Fibroblast of skin of right biceps (primary cell): ENCODE results near the gene GPR153.

Experiments
- DNase-seq: peaks from one replicate; pipeline ENCODE4 v3.0.0-alpha.2; 2013

GPR153 gene

GRCh38 chr1:6268415-6268814, 7.5 kb upstream of the GPR153 start:
- DNase-seq, result no peak

- DNase-seq, result peak; percentile 53
Measured at GRCh38 chr1:6267686-6268322, 6.9 kb upstream of the GPR153 start.

GRCh38 chr1:6266641-6267040, 5.7 kb upstream of the GPR153 start:
- DNase-seq, result no peak

- DNase-seq, result no peak
Measured at GRCh38 chr1:6265151-6265550, 4.3 kb upstream of the GPR153 start.

DNA sequence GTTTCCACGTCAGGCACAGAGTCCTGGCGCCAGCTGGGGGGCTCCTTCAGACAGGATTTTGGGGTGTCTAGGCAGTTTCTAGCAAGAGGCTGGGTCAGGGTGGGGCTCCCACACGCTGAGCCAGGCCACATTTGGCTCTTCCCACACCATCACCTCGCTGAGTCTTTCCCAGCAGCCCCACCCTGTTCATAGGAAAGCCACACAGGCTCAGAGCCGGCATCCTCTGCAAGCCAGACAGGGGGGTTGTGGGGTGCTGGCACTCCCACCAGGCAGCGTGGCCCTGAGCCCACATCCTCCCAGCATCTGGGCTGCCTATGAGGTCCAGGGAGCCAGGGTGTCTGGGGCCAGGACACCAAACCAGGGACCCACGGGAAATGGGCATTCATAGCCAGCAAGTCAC, 2.8 kb upstream of the GPR153 start:
- no peak for DNase-seq

DNA sequence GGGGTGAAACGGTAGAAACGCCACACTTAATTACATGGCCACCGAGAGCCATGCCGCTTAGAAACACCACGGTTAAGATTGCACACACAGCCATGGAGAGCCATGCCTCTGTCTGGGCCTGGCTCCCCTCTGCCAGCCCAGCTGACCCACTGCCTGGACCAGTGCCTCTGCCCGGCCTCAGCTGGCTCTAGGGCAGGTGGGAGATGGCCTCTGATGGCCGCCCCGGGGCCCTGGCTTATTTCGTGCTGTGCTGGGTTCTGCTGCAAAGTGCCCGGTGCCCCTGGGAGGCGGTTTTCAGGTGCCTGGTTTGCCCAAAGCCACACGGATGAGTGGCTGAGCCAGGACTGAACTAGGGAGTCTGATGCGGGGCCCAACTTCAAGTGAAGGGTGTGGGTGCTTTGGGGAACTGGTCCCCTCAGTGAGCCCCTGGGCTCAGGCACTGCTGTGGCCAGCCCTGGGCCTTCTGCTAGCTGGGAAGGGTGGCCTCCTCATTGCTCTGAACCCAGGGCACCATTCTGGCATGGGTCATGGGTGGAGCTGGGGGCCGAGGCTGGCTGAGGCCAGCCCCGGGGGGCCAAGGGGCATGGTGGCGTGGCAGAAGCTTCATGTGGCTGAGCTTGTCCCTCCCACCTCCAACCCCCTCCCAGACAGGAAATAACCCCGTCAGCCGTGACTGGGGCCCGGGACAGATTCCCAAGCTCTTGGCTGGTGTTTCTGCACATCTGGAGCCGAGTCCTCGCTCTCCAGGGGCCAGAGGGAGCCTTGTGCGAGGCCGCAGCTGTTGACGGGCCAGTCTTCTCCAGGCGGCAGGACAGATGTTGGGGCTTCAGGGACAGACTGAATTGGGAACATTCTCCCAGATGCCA, 1.9 kb upstream of the GPR153 start:
- no peak for DNase-seq

GRCh38 chr1:6261615-6261995, 707 bp upstream of the GPR153 start:
- DNase-seq, result no peak

GRCh38 chr1:6260433-6260934, 414 bp downstream of the GPR153 start:
- DNase-seq, result no peak

DNA sequence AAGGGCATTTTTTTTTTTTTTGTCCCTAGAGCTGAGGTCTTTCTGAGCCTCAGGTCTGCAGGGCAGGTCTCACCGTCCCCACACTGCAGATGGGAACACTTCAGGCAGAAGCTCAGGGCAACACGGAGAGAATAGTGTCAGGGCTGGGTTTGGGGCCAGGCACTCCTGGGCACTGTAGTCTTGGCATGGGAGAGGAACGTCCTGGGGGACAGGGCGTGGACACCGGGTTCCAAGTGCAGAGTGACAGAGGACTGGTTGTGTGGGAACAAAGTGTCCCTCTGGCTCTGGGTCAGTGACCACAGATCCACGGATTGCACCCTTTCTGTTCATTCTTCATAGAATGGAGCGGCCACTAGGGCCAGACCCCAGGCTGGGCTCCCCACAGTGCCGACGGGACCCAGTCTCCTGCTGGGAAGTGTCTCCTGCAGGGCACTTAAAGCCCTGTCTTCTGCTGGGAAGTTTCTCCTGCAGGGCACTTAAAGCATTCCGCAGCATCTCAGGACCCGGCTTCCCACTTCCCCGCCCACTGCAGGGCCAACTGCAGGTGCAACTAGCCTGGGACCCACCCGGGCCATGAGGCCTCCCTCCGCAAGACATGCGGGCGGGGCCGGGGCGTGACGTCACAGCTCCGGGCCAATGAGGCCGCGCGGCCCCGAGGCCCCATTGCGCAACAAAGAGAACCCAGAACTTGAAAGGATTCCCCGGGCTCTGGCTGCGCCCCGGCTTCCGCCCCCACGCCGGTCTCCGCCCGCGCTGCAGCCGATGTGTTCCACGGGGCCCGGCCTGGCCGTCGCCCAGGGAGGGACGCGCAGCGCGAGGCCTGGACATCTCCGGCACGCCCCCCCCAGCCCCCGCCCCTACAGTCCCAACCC, 1.2 kb downstream of the GPR153 start:
- DNase-seq, result peak; percentile 72

- DNase-seq, result no peak
Measured at GRCh38 chr1:6258675-6259074, 2.2 kb downstream of the GPR153 start.

DNA sequence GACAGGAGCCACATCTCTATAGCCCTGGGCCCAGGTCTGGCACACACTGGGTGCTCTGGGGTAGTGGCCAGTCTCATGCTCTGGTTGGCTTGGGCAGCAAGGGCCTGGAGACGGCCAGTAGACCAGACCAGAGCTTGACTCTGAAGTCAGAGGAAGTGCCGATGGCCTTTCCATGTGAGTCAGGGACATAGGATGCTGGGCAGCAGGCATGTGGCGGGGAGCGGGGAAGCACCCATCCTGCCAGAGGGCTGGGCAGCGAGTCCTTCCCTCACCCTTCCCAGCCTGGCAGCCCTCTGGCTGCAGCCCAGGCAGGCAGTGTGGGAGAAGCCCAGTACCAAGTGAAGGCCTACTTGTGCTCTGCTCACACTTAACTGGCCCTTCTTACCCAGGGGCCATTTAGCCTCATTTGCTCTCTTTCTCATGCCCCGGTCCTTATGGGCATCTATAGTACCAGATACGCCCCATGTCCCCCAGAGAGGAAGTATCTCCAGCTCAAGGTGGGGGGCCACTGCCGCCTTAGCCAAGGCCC, 3.3 kb downstream of the GPR153 start:
- DNase-seq, result no peak

DNA sequence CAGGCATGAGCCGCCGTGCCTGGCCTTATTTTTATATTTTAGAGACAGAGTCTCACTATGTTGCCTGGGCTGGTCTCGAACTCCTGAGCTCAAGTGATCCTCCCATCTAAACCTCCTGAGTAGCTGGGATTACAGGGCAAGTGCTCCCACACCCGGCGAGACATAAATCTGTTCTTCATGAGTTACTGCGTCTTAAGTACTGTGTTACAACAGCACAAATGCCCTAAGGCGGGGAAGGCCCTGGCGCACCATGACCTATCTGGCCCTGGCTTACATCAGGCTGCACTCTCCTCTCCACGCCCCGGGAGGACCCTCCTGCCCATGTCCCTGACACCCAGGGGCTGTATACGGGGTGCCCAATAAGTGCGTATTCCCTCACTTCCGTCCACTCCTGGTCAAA, 4.3 kb downstream of the GPR153 start:
- DNase-seq, result no peak

DNA sequence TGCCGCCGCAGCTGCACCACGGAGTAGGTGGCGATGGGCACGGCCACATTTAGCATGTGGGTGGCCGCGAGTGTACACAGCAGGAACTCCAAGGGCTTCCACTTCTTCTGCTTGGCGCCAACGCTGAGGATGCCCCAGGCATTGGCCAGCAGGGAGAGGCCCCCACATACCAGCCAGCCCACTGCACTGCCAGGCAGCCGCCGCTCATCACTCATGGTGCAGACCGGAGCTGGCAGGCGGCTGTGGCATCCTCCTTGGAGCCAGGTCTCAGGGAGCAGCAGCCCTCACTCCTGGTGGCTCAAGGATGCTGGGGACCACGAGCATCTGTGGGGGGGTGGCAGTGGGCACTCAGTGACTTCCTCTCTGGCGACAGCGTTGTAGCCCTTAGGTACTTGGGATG, 6.2 kb downstream of the GPR153 start:
- DNase-seq, result no peak

DNA sequence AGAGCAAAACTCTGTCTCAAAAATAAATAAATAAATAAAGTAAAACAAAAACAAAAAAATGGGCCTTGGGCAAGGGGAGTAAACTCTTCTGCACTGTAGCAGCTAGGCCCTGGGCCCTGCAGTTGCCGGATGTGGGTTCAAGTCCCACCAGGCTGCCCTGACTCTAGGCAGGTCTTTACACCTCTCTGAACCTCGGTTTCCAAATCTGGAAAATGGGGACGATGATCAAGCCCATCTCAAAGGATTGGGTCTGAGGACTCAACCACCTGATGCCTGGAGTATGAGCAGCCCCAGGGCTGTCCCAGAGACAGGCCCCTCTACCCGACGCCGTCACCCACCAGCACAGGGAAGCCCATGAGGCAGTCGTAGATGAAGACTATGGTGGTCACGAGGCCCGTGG, 7.5 kb downstream of the GPR153 start:
- no peak for DNase-seq

DNA sequence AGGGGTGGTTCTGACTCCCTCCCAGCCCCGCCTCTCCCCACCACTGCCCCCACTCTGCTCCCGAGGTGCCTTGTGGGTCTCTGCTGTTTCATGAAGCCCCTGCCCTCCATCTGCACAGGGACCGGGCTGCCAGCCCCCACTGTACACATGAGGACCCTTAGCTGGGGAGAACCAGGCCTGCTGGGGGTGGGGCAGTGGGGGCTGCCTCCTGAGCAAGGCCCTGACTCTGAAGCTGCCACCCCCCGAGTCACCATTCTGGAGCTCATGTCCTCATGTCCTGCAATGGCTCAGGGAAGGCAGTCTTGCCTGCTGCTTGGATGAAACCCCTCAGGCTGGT, 8.6 kb downstream of the GPR153 start:
- no peak for DNase-seq

DNA sequence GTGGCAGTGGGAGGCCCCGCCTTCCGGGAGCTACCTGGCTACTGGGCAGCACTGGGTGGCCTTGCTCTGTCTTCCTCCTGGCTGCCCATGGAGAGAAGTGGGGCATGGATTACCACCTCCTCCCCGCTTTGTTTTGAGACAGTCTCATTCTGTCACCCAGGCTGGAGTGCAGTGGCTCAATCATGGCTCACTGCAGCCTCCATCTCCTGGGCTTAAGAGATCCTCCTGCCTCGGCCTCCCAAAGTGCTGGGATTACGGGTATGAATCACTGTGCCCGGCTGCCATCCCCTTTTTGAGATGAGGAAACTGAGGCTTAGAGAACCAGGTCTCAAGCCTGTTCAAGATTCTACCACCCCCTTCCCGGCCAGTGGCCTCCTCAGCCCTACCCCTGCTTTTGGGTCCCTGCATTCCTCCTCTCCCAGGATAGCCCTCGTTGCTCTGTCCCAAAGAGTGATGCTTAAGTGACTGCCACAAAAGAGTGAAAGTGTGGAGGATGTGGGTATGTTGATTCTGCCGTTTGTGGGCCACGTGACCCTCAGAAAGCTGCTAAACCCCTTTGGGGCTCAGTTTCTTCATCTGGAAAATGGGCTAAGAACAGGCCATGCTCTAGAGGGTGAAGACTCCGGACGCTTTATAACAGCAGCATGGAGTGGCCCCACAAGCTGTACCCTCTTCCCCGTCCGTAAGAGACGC, 9.1 kb downstream of the GPR153 start:
- DNase-seq, result no peak

- no peak for DNase-seq
Measured at GRCh38 chr1:6251233-6251632, 9.7 kb downstream of the GPR153 start.

DNA sequence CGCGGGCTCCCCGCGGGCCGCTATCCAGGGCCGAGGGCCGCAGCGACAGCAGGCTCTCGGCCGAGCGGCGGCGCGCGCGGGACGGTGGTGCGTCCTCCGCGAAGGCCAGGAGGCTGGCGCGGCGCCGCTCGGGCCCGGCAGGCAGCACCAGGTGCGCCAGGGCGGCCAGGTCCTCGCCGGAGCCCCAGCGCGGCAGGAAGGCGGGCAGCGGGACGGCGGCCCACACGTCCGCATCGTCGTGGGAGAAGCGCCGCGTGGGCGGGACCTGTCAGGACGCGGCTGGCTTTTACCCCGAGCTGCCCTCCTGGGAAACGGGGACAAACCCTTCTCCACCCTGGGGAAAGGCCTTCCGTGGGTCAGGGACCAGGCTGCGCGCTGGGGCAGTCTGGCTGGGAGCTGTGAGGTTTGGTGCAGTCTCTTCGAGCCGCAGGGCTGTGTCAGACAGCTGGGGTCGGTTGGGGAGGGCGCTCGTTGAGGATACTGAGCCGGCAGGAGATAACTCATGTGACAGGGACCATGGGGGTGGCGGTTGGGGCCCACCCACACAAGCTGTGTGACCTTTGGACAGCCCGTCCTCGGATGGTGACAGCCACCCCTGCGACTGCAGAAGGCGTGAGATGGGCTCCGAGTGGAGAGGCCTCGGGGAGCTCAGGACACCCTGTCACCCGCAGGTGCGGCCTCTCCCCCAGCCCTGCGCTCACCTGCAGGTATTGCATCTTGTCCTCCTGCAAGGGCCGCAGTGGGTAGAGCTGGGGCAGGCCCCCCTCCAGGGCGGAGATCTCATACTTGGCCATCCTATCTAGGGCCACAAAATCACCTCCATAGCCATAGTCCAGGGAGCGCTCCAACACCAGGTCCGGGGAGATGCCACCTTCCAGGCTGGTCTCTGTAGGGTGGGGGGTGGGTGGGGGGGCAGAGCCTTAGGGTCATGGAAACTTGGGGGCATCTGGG, 10.9 kb downstream of the GPR153 start:
- no peak for DNase-seq

GRCh38 chr1:6248932-6249738, 11.8 kb downstream of the GPR153 start:
- DNase-seq, result no peak

DNA sequence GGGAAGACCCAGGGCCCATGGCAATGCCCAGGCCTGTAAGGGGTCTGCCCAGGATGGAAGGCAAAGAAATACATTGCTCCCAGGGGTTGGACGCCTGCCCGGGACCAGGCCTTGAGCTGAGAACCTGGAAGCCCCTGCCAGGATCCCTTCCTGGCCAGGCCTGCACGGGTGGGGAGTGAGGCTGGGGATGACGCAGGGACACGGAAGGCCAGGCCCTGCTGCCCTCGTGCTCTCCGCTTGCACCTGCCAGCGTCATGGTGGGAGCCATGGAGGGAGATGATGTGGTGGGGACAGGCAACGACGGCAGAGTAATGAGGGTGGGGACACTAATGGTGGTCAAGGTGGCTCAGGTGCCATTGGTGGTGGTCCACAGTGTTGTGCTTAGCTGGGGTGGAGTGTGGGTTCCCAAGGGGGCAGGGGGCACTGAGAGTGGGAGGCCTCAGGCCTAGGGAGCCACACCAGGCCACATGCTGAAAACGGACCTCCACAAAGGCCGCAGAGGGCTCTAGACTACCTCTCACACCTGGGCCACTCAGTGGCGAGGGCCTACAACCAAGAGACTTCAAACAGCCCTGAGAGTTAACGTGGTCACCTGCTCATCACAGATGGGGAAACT, 12.6 kb downstream of the GPR153 start:
- DNase-seq, result no peak
